Effector memory CD4-positive, alpha-beta T cell (primary cell): ENCODE results near the gene CDC14B.
A peak's percentile ranks its signal among the peaks of the same experiment; 100 is the strongest.
"Not testable (repeated sequence)": the region's sequence is repeated elsewhere in the genome, so short reads cannot be mapped to it uniquely, and the experiment has no call there.

Experiments used
- DNase-seq, 3 donors: peaks; one replicate each; pipeline ENCODE4 v3.0.0-alpha.2; 2020
- H3K27ac ChIP-seq: 2 replicates; pipeline ENCODE4 v1.7.0; 2013; ENCODE audit warnings: mild to moderate bottlenecking, low read length, moderate library complexity; ENCODE audit not compliant: insufficient read depth, poor library complexity, severe bottlenecking
- H3K27me3 ChIP-seq: replicated peaks from 2 replicates; pipeline ENCODE4 v1.7.0; 2013; ENCODE audit warnings: mild to moderate bottlenecking, low read length; ENCODE audit not compliant: insufficient read depth, control insufficient read depth, poor library complexity, severe bottlenecking
- H3K36me3 ChIP-seq: 2 replicates; pipeline ENCODE4 v1.7.0; 2013; ENCODE audit warnings: mild to moderate bottlenecking, low read length, moderate library complexity; ENCODE audit not compliant: control insufficient read depth, insufficient read depth
- H3K4me1 ChIP-seq: 2 replicates; pipeline ENCODE4 v1.7.0; 2013; ENCODE audit warnings: low read length, mild to moderate bottlenecking; ENCODE audit not compliant: control insufficient read depth, insufficient read depth, poor library complexity, severe bottlenecking
- H3K4me3 ChIP-seq: 2 replicates; pipeline ENCODE4 v1.7.0; 2013; ENCODE audit warnings: low read length, low read depth, mild to moderate bottlenecking; ENCODE audit not compliant: insufficient read depth, poor library complexity, severe bottlenecking
- H3K9me3 ChIP-seq: 2 replicates; pipeline ENCODE4 v1.7.0; 2013; ENCODE audit warnings: mild to moderate bottlenecking, low read length, moderate library complexity; ENCODE audit not compliant: control insufficient read depth
- total RNA-seq, 3 donors: gene quantifications; one replicate each; lab custom pipeline; 2026; lab: John Stamatoyannopoulos, UW

The CDC14B gene
- total RNA-seq, result 7.6 to 7.8 (median 7.6) reads per million in 3 donors

GRCh38 chr9:96619491-96620180 is at the start of gene CDC14B:
Gene CDC14B, minus strand, starts transcription at chr9:96619843. Its CDS starts 465 bp downstream, at chr9:96619378.
- Histone ChIP-seq H3K4me3 (peak within 1 kb of the TSS; percentile 46), H3K27me3 (peaks cover 8% of the 10 kb centered on the region), H3K36me3 (no peaks in the 10 kb centered on the region), H3K9me3 (no peaks in the 10 kb centered on the region), H3K4me1 (peaks cover 7% of the 10 kb centered on the region), H3K27ac (no peak within 1 kb of the TSS)
- DNase-seq, result peak; percentile 38 to 49 (median 43)

- Histone ChIP-seq H3K4me1 (no peaks in the 10 kb centered on the region), H3K4me3 (no peak overlapping the region), H3K27me3 (no peaks in the 10 kb centered on the region), H3K9me3 (no peaks in the 10 kb centered on the region), H3K36me3 (no peaks in the 10 kb centered on the region), H3K27ac (no peak overlapping the region)
- no peak for DNase-seq
Measured at GRCh38 chr9:96668868-96669534, 49.4 kb upstream of the CDC14B start.

- Histone ChIP-seq H3K4me1 (no peaks in the 10 kb centered on the region), H3K9me3 (no peaks in the 10 kb centered on the region), H3K36me3 (no peaks in the 10 kb centered on the region), H3K27me3 (no peaks in the 10 kb centered on the region), H3K4me3 (no peak overlapping the region), H3K27ac (no peak overlapping the region)
- no peak for DNase-seq
Measured at GRCh38 chr9:96667363-96667728, 47.7 kb upstream of the CDC14B start.

- H3K4me3 ChIP-seq, H3K9me3 ChIP-seq, H3K27ac ChIP-seq, H3K27me3 ChIP-seq, H3K4me1 ChIP-seq, H3K36me3 ChIP-seq, DNase-seq: not testable (repeated sequence)
Measured at GRCh38 chr9:96666653-96667362, 47.2 kb upstream of the CDC14B start.

GRCh38 chr9:96665789-96666188 is 46.1 kb upstream of the CDC14B start:
- Histone ChIP-seq H3K27ac (no peak overlapping the region), H3K27me3 (no peaks in the 10 kb centered on the region), H3K4me3 (no peak overlapping the region), H3K4me1 (no peaks in the 10 kb centered on the region), H3K36me3 (no peaks in the 10 kb centered on the region), H3K9me3 (no peaks in the 10 kb centered on the region)
- DNase-seq, result no peak

GRCh38 chr9:96663506-96664120 is 44.0 kb upstream of the CDC14B start:
- no peaks in the 10 kb centered on the region for H3K9me3 ChIP-seq
- no peaks in the 10 kb centered on the region for H3K4me1 ChIP-seq
- H3K27ac ChIP-seq, result no peak overlapping the region
- no peak overlapping the region for H3K4me3 ChIP-seq
- no peaks in the 10 kb centered on the region for H3K27me3 ChIP-seq
- H3K36me3 ChIP-seq, result no peaks in the 10 kb centered on the region
- no peak for DNase-seq

GRCh38 chr9:96661711-96662110 is 42.1 kb upstream of the CDC14B start:
- DNase-seq, result no peak
- Histone ChIP-seq H3K36me3 (no peaks in the 10 kb centered on the region), H3K4me3 (no peak overlapping the region), H3K4me1 (no peaks in the 10 kb centered on the region), H3K27me3 (no peaks in the 10 kb centered on the region), H3K9me3 (no peaks in the 10 kb centered on the region), H3K27ac (no peak overlapping the region)

- Histone ChIP-seq H3K9me3 (no peaks in the 10 kb centered on the region), H3K36me3 (no peaks in the 10 kb centered on the region), H3K27me3 (no peaks in the 10 kb centered on the region), H3K4me1 (no peaks in the 10 kb centered on the region), H3K4me3 (no peak overlapping the region), H3K27ac (no peak overlapping the region)
- DNase-seq, result no peak
Measured at GRCh38 chr9:96660692-96661248, 41.1 kb upstream of the CDC14B start.

GRCh38 chr9:96655198-96655851 is 35.7 kb upstream of the CDC14B start, which contains the start of gene PRXL2C:
Gene PRXL2C, minus strand, starts transcription at chr9:96655317. Its CDS starts 36 bp downstream, at chr9:96655281.
- peak within 1 kb of the TSS; percentile 85 for H3K27ac ChIP-seq
- H3K27me3 ChIP-seq, result no peaks in the 10 kb centered on the region
- peaks cover 8% of the 10 kb centered on the region for H3K36me3 ChIP-seq
- H3K4me3 ChIP-seq, result peak within 1 kb of the TSS; percentile 70
- H3K4me1 ChIP-seq, result peaks cover 4% of the 10 kb centered on the region
- peak; percentile 72 to 73 (median 73) for DNase-seq
- H3K9me3 ChIP-seq, result no peaks in the 10 kb centered on the region
